Measurements from ENCODE around the gene DHRS13.

DNA sequence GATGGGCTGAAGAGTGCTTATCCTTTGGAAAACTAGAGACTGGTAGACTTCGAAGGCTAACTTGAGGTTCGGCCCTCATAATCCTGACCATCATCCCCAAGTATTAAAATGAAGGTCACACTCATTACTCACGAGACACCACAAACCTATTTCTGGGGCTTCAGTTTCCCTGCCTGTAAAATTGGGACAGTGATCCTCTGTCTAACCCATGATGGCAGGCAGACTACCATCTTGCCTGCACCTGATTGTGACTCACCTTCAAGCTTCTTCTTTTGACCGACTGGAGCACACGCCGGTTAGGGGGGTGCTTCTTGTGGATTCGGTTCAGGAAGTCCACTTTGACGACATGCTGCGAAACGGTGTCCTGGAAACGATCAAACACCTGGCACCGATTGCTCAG lies 14.2 kb upstream of the DHRS13 start:
- TF ChIP-seq, protein P1, sequence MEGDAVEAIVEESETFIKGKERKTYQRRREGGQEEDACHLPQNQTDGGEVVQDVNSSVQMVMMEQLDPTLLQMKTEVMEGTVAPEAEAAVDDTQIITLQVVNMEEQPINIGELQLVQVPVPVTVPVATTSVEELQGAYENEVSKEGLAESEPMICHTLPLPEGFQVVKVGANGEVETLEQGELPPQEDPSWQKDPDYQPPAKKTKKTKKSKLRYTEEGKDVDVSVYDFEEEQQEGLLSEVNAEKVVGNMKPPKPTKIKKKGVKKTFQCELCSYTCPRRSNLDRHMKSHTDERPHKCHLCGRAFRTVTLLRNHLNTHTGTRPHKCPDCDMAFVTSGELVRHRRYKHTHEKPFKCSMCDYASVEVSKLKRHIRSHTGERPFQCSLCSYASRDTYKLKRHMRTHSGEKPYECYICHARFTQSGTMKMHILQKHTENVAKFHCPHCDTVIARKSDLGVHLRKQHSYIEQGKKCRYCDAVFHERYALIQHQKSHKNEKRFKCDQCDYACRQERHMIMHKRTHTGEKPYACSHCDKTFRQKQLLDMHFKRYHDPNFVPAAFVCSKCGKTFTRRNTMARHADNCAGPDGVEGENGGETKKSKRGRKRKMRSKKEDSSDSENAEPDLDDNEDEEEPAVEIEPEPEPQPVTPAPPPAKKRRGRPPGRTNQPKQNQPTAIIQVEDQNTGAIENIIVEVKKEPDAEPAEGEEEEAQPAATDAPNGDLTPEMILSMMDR (IDR thresholded peaks at IDR 0.05): no peak
- TF ChIP-seq POLR2A (IDR thresholded peaks at IDR 0.05): no peak
